NAMALWA (cell line): ENCODE results near the gene IGSF23.
"Not testable (repeated sequence)": the region's sequence is repeated elsewhere in the genome, so short reads cannot be mapped to it uniquely, and the experiment has no call there.

Source experiments
- DNase-seq: peaks from one replicate; pipeline ENCODE4 v3.0.0-alpha.2; 2015; ENCODE audit warnings: low spot score

IGSF23 gene

DNA sequence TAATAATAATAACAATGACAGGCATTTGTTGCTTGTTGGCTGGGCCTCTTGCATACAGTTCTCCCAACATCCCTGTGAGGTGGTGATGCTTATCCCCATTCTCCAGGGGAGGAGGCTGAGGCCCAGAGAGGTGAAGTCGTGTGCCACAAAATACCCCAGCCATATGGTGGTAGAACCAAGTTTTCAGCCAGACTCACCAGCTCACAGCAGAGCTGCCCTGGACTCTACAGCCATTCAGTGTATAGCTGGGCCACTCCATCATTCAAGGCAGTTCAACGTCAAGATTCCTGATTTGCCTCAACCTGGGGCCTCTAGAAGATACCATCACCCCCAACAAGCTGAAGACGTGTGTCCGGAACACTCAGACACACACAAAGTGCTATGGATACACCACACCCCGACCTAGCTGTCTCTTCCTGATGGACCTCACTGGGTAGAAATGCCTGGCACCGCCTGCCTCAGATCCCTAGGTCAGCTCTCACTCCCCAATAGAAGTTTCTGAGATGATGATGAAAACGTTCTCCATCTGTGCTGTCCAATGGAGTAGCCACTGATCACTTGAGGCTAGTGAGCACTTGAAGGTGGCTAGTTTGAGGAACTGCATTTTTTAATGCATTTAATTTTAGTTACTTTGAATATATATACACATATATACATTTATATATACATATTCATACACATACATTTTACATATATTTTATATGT, 53.6 kb downstream of the IGSF23 start:
- no peak for DNase-seq

DNA sequence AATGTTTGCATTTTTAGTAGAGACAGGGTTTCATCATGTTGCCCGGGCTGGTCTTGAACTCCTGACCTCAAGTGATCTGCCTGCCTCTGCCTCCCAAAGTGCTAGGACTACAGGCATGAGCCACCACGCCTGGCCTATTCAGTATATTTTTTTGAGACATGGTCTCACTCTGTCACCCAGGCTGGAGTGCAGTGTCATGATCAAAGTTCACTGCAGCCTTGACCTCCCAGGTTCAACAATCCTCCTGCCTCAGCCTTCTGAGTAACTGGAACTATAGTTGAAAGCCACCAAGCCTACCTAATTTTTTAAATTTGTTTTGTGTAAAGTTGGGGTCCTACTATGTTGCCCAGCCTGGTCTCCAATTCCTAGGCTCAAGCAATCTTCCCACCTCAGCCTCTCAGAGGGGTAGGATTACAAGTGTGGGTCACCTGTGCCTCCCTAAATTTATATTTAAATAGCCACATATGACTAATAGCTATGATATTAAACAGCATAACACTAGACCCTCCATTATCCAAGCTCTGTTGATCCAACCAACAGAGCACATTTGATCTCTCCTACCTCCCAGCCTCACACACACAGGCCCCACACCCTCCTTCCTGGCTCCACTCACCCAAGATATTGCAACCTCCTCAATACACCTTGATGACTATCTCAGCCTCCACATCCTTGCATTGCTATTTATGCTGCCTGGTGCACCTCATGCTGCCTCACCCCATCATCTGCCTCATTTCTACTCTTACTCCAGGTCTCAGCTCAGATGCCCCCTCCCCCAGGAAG, 55.8 kb downstream of the IGSF23 start:
- no peak for DNase-seq

GRCh38 chr19:44670027-44670426, 56.7 kb downstream of the IGSF23 start:
- DNase-seq = not testable (repeated sequence)

- DNase-seq = no peak
These were observed 58.0 kb downstream of the IGSF23 start, which contains the start of gene CEACAM19 for GRCh38 chr19:44671400-44671799. Gene CEACAM19 (plus strand): TSS chr19:44671482. CDS start chr19:44671932, 450 bp downstream.

DNA sequence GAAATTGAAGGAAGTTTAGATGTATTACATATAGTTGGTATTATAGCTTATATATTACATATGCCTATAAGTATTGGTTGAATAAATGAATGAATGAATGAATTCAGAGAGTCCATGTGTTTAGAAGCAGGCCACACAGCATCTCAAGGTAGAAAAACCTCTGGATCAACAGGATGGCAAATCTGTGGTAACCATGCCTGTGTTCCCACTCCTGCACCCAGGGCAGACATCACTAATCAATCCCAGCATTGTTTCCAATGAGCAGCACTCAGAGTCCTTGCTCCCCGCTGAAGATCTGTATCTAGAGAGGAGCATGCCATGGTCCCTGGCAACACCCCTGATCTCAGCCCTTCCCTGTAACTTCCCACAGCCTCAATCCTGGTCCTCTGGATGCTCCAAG, 58.9 kb downstream of the IGSF23 start:
- no peak for DNase-seq

- no peak for DNase-seq
These were observed 60.1 kb downstream of the IGSF23 start for GRCh38 chr19:44673510-44673909.

- DNase-seq = no peak
These were observed 62.2 kb downstream of the IGSF23 start for GRCh38 chr19:44675521-44675920.

- peak; percentile 78 for DNase-seq
These were observed 63.9 kb downstream of the IGSF23 start for GRCh38 chr19:44677019-44677811.

DNA sequence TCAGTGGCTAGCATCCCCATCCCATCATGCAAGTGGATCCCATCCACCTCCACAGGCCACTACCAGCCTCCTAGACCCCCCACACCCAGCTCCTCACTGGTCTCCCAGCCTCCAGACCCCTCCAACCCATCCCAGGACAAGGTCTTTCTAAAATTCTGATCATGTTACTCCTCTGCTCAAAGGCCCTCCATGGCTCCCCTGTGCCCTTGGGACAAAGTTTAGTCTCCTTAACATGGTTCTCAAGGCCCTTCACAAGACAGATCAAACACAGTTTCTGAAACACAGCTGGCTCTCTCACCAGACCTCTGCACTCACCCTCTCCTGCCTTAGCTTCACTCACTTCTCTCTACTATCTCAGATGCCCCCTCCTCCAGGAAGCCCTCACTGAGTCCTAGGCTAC, 67.2 kb downstream of the IGSF23 start:
- no peak for DNase-seq

DNA sequence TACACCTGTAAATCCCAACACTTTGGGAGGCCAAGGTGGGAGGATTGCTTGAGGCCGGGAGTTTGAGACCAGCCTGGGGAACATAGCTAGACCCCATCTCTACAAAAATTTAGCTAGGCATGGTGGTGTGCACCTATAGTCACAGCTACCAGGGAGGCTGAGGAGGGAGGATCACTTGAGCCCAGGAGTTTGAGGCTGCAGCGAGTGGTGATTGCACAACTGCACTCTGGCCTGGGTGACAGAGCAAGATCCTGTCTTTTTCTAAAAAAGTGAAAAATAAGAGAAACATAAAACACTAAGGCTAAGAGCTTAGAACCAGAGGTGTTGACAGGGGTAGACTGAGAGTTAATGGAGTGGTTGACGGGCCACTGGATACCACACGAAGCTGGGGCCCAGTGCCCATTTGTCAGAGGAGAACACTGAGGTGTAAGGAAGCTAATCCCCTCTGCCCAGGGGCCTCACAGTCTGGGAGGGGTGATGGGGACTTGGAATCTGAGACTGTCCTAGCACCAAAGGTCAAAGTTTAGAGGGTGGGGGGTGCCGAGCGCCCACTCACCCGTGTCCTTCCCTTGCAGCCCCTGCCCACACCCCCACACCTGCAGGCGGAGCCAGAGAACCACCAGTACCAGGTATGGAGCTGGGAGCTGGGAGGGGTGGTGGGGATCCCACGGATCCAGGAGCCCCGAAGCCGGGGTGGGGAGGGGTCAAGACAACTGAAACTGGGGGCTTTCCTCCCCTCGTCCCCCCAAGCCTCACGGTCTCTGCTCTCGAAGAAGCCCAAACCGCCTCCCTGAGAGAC, 68.8 kb downstream of the IGSF23 start:
- DNase-seq = no peak

DNA sequence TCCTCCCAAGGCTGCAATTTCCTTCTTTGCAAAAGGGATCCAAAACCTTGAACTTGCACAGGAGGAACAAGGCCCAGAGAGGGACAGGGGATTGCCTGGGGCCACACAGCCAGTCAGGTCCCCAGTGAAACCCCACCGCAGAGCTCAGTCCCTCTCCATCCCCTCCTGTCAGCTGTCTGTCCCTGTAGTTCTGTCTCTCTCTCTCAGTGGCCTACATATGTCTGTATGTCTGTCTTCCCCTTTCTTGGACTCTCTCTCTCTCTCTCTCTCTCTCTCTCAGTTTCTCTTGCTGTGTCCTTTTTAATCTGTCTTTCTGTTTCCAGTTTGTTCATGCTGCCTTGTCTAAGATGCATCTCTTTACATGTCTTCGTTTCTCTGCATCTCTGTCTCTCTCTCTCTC, 69.4 kb downstream of the IGSF23 start:
- no peak for DNase-seq

DNA sequence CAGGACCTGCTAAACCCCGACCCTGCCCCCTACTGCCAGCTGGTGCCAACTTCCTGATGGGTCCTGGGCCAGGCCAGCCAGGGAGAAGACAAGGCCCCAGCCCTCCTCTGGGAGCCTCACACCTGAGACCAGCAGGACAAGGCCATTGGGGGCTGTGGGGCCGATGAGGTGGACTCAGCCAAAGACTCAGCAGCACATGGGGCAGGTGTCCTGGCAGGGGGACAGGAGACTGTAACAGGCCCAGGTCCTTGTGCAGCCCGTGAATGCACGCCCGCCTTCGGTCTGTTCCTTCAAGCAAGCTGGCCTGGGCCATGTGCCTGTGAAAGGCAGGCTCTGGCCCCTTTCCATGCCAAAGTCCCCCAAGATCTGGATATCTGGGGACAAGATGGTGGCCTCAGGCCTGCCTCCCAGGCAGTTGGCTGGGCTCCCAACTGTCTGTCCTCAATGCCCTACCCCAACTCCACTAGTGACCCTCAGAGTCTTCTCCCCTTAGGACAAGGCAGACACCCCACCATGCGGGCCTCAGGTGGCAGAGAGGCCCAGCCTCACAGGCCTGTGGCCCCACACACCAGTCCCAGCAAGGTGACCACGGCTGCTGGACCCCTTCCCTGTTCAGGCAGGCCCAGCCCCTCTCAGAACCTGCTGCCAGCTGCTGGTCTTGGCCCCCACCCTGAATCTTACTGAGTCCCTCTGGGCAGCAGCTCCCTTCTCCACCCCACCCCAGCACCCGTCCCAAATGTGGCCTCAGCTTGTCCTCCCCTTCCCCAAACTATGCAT, 70.3 kb downstream of the IGSF23 start:
- DNase-seq = no peak

GRCh38 chr19:44684396-44684795, 71.0 kb downstream of the IGSF23 start:
- not testable (repeated sequence) for DNase-seq

GRCh38 chr19:44684892-44685863, 71.8 kb downstream of the IGSF23 start:
- no peak for DNase-seq

DNA sequence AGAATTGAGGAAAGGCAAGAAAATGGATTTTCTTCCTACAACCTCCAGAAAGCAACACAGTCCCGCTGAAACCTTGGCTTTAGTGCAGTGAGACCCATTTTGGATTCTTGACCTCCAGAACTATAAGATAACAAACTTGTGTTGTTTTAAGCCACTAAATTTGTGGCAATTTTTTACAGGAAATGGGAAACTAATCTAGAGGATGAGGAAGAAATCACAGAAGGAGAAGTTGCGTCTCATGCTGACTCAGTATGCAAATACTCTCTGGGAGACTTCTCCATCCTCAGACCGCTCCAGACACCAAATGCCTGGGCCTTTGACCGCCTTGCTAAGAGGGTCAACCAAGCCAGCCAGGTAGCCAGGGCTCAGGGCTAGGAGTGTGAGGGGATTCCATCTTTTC, 72.5 kb downstream of the IGSF23 start:
- DNase-seq = no peak
